RPMI7951 (cell line): Measurements from ENCODE around the gene IGFL4. TPM values are rescaled to one million over a fixed set of nuclear protein-coding genes. Genes with fewer than 3 reads are reported as not detected.
A peak's percentile ranks its signal among the peaks of the same experiment; 100 is the strongest.

ENCODE experiments used
- DNase-seq: peaks from one replicate; pipeline ENCODE4 v3.0.0-alpha.2; 2012; ENCODE audit warnings: low read depth
- total RNA-seq: library from RNA; depleted of rRNA; stranded (reverse); fragments of >200 nt; shearing (Covaris generic); gene quantifications from 2 replicates; pipeline ENCODE4 v1.2.3, GENCODE V29; 2014

The IGFL4 gene
- total RNA-seq, 1 experiment from 2014 or later = not detected

- no peak for DNase-seq
These were observed 22.4 kb upstream of the IGFL4 start for GRCh38 chr19:46063201-46063600.

DNA sequence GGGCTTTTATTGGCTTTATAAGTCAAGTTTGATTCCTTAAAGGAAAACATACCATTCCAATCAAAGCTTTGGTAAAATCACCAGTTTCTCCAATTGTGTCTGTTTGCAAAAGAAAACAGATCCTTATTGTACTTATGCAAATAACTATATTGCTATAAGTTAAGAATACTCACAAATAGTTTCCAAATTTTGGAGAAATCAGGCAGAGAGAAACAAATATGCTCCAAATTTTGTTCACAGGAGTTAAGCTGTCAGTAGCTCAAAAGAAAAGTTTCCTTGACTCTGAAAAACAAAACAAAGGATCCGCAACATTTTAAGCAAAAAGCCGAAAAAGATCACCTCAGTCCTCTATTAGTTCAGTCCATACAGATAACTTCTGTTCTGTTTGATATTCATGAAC lies 19.2 kb upstream of the IGFL4 start:
- DNase-seq = no peak

DNA sequence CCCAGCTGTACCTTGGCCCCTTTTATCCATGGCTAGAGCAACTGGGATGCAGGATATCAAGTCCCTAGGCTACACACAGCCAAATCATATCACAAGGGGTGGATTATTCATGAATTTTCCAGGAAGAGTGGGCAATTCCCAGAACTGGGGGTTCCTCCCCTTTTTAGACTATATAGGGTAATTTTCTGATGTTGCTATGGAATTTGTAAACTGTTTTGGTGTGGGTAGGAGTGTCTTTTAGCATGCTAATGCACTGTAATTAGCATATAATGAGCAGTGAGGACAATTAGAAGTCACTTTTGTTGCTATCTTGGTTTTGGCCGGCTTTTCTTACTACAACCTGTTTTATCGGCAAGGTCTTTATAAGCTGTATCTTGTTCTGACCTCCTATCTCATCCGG lies 18.0 kb upstream of the IGFL4 start:
- DNase-seq = no peak

GRCh38 chr19:46056536-46056935 lies 15.7 kb upstream of the IGFL4 start:
- peak; percentile 55 for DNase-seq

- no peak for DNase-seq
These were observed 12.1 kb upstream of the IGFL4 start for GRCh38 chr19:46052896-46053295.

- DNase-seq = no peak
These were observed 8.8 kb upstream of the IGFL4 start for GRCh38 chr19:46049597-46049996.

DNA sequence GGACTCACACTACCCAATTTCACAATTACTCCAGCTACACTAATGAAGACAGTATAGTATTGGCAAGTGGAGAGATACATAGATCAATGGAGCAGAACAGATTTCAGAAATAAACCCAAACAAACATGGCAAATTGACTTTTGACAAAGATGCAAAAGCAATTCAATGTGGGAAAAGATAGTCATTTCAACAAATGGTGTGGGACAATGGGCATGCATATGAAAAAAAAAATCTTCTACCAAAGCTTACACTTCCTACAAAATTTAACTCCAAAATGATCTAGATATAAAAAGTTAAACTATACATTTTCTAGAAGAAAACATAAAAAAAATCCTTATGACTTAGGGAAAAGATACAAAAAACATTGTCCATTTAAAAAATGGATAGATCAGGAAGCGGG lies 2.7 kb upstream of the IGFL4 start:
- no peak for DNase-seq

GRCh38 chr19:46042252-46042883 lies 1.6 kb upstream of the IGFL4 start:
- DNase-seq = no peak

GRCh38 chr19:46040125-46040524 lies 677 bp downstream of the IGFL4 start:
- DNase-seq = no peak

DNA sequence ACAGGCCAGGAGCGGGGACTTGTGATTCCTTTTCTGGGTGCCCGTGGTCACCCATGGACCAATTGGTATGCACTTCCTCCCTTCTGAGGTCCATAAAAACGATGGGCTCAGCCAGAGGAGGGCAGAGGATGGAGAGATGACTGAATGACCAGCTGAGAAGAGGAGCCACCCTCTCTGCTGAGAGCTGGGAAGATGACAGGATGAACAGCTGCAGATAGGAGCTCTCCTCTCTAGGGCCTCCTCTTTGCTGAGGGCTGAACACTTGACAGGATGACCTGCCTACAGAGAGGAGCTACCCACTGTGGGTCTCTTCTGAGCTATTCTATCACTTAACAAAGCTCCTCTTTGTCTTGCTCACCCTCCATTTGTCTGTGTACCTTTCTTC lies 4.1 kb downstream of the IGFL4 start:
- no peak for DNase-seq

DNA sequence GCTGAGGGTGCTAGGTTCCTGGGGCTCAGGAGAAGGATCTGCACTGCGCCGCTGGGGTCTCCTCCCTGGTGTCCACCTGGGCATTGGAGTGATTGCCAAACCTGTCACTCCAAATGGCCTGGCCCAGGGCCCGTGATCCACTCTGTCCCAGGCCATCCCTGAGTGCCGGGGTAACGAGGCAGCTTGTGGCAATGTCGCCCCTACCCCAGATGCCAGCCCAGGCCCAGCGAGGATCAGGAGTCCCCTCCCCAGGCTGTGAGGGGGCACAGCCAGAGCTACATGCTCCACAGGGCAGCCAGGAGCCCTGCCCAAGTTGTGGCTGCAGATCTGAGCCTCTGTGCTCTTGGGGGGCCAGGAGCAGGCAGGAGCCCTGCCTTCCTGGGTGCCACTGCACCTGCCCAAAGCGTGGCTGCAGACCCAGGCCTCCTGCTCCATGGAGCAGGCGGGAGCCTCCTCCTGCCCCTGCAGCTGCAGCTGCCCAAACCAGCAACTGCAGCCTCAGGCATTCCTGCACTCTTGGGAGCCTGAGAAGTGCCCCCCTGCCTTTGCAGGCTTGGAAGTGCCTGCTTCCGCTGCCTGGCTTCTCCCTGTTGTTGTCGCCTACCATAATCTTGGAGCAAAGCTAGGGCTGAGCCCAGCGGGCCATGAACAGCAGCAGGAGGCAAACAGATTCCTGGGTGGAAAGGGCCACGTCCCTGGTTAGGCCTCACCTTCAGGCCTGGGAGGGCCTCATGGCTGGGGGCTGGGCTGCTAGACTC lies 4.6 kb downstream of the IGFL4 start:
- no peak for DNase-seq

DNA sequence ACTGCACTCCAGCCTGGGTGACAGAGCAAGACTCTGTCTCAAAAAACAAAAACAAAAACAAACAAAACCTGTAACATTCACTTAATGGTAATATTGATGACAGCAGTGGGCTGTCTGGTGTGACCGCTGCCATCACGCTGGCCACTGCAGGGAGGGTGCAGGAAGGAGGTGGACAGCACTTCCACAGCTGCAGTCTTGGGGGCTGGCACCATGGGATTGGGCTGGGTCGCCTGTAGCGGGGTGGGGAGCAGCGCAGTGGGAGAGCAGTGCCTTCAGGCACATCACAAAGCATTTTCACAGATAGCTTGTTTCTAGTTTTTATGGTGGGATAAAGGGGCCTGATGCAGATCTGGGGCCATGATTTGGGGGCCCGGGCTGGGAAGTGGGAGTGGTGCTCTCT lies 5.3 kb downstream of the IGFL4 start:
- no peak for DNase-seq

- no peak for DNase-seq
These were observed 7.4 kb downstream of the IGFL4 start for GRCh38 chr19:46033401-46033800.

DNA sequence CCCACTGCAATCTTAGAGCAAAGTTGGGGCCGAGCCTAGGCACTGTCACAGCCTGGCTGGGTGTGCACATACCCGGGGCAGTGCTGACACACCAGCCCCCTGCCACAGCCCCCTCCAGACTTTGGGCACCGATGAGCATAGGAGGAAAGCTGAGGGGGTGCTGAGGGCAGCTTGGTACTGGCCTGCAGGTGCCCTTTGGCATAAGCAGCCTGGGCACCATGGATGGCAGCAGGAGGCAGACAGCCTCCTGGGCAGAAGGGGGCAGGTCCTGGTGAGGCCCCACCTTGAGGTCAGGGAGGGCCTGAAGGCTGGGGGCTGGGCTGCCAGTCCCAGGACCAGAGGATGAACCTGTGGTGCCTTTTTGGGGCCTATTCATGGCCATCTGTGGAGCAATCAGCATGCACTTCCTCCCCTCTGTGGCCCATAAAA lies 8.2 kb downstream of the IGFL4 start:
- DNase-seq = no peak

DNA sequence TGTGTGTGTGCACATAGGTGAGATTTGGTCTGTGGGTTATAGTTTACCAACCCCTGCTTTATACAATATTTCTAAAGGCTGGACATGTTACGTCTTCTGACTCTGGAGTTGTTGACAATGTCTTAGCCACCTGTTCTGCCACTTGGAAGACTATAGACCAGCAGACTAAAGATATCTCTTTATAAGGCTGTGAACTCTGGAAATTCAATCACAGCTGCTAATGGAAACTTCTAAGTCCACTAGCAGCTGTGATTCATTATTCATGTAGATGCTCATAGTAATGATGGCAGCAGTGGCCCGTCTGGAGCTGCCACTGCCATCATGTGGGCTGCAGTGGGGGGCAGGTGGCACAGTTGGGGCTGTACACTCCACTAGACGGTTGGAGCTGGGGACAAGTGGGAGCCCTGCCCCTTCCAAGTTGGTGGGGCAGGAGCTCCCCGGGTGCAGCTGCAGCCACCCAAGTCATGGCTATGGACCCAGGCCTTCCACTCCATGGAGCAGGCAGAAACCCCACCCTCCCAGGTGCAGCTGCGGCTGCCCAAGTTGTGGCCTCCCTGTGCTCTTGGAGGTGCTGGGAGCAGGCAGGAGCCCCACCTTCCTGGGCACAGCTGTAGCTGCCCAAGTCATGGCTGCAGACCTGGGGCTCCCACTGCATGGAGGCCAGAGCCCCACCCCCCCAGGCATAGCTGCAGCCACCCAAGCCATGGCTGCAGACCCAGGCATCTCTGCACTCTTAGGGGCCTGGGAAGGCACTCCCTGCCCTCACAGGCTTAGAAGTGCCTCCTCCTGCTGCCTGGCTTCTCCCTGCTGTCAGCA lies 8.8 kb downstream of the IGFL4 start:
- DNase-seq = no peak

DNA sequence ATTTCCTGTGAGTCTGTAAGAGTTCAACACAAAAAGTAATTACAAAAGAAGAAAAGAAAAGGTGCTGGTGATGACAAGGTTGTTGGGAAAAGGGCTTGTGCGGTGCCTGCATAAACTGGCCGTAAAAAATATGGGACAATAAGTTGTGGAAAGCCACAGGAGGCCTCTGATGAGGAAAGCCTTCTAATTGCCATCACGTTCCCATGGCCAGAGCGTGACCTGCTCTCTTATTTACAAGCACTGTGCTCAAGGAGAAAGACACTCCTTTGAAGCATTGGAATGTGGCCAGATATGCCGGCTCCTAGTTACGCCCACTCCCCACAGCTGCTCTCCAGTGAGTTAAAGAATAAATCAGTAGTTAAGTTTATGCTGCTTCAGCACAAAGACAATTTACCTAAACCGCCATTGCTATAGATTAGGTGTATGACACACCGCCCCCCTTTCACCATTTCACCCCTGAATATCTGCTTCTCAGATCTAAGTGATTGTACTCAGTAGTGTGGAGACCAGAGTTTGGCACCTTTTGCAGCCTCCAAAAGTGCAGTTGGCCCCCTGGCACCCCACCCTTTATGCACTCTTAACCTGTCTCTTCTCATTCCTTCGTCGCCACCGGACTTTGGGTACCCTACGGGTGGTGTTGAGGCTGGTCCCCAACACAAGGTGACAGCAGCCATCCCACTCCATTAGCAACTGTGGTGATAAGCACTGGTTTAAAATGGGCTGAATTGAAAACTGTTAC lies 9.8 kb downstream of the IGFL4 start:
- no peak for DNase-seq

DNA sequence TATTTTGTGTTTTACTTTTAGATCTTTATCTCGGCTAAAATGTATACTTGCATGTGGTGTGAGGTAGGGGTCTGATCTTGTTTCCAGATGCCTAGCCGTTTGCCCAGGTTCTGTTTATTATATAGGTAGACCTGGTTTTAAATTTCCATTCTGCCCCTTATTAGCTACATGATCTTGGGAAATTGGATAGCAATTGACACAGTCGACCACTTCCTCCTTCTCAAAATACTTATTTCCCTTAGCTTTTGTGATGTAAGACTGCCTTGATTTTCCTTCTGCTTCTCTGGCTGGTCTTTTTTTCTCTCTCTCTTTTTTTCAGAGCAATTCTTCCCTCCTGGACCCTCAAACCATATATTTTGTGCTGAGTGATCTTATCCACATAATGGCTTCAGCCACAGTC lies 15.0 kb downstream of the IGFL4 start:
- no peak for DNase-seq

GRCh38 chr19:46023311-46023779 lies 17.5 kb downstream of the IGFL4 start:
- DNase-seq = no peak

GRCh38 chr19:46022431-46023310 lies 18.1 kb downstream of the IGFL4 start, which contains the start of gene PGLYRP1:
Gene PGLYRP1, minus strand, starts transcription at chr19:46023053. Its CDS starts 32 bp downstream, at chr19:46023021.
- no peak for DNase-seq

- no peak for DNase-seq
These were observed 18.8 kb downstream of the IGFL4 start for GRCh38 chr19:46022061-46022430.

- DNase-seq = no peak
These were observed 19.2 kb downstream of the IGFL4 start for GRCh38 chr19:46021531-46022041.
